B cell (primary cell): ENCODE results near the gene TBX2.

Source experiments
- CTCF ChIP-seq: fragments of 200-600 bp; IDR thresholded peaks from one replicate; pipeline ENCODE4 v1.8.0; 2022; ENCODE audit warnings: antibody characterized with exemption, mild to moderate bottlenecking
- EZH2 ChIP-seq: IDR thresholded peaks from 2 replicates; pipeline ENCODE4 v1.6.1; 2012; ENCODE audit warnings: borderline replicate concordance, low read depth, mild to moderate bottlenecking, moderate library complexity, low read length; ENCODE audit not compliant: insufficient read depth, poor library complexity, severe bottlenecking

GRCh38 chr17:61413661-61414126 lies 14.1 kb downstream of the TBX2 start:
- no peak for TF ChIP-seq CTCF
- TF ChIP-seq EZH2 = no peak
